ENCODE data around the gene PTPRM.

GRCh38 chr18:8241731-8242130, 674.6 kb downstream of the PTPRM start:
- TF ChIP-seq, protein P1, sequence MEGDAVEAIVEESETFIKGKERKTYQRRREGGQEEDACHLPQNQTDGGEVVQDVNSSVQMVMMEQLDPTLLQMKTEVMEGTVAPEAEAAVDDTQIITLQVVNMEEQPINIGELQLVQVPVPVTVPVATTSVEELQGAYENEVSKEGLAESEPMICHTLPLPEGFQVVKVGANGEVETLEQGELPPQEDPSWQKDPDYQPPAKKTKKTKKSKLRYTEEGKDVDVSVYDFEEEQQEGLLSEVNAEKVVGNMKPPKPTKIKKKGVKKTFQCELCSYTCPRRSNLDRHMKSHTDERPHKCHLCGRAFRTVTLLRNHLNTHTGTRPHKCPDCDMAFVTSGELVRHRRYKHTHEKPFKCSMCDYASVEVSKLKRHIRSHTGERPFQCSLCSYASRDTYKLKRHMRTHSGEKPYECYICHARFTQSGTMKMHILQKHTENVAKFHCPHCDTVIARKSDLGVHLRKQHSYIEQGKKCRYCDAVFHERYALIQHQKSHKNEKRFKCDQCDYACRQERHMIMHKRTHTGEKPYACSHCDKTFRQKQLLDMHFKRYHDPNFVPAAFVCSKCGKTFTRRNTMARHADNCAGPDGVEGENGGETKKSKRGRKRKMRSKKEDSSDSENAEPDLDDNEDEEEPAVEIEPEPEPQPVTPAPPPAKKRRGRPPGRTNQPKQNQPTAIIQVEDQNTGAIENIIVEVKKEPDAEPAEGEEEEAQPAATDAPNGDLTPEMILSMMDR (IDR thresholded peaks at IDR 0.05; ENCODE audit: low read length), result no peak
- no peak for TF ChIP-seq EZH2 (optimal IDR thresholded peaks at IDR 0.05; ENCODE audit: low read depth, low read length)
